Panc1 (cell line): ENCODE data around the gene ZBTB43. TPM values are rescaled to one million over a fixed set of nuclear protein-coding genes. Genes with fewer than 3 reads are reported as not detected.
"Not testable (repeated sequence)": the region's sequence is repeated elsewhere in the genome, so short reads cannot be mapped to it uniquely, and the experiment has no call there.

Experiments
- ATAC-seq: fragments of 200-7000 bp; cut with Tn5 transposase; 2 replicates; pipeline ENCODE4 v1.9.1; 2020; ENCODE audit warnings: mild to moderate bottlenecking, moderate library complexity
- BruUV-seq: library from RNA; stranded (reverse); fragments of 400-500 nt; replicated peaks from 2 replicates; lab custom pipeline; 2021; lab: Mats Ljungman, UMichigan
- CTCF ChIA-PET: fragments of 300-600 bp; sonication (Branson Sonifier 250); formaldehyde crosslinking; loops from one replicate; lab custom pipeline; 2022; ENCODE audit warnings: antibody characterized with exemption; lab: Charles Lee
- POLR2A ChIA-PET: fragments of 300-600 bp; sonication (Branson Sonifier 250); formaldehyde crosslinking; loops from one replicate; lab custom pipeline; 2022; ENCODE audit warnings: antibody characterized with exemption; lab: Charles Lee
- DNase-seq: peaks from one replicate; pipeline ENCODE4 v3.0.0-alpha.2; 2010; ENCODE audit warnings: low read depth, low spot score
- H3K27ac ChIP-seq: 2 replicates; pipeline ENCODE4 v1.5.1; 2011; ENCODE audit warnings: mild to moderate bottlenecking, low read length, inconsistent platforms
- H3K27me3 ChIP-seq: fragments of 200-500 bp; sonication (Bioruptor generic); 2 replicates; pipeline ENCODE4 v1.6.0; 2014; ENCODE audit warnings: low read length, inconsistent platforms; ENCODE audit not compliant: control insufficient read depth, insufficient read depth
- H3K36me3 ChIP-seq: fragments of 200-500 bp; sonication (Bioruptor generic); 2 replicates; pipeline ENCODE4 v1.5.1; 2014; ENCODE audit warnings: inconsistent platforms, mild to moderate bottlenecking, low read length, moderate library complexity; ENCODE audit not compliant: control insufficient read depth, insufficient read depth
- H3K4me1 ChIP-seq: 2 replicates; pipeline ENCODE4 v1.5.1; 2011; ENCODE audit warnings: inconsistent platforms, mild to moderate bottlenecking, low read length, moderate library complexity; ENCODE audit not compliant: control insufficient read depth, insufficient read depth
- H3K4me3 ChIP-seq, 2 experiments: 2 replicates each; pipeline ENCODE4 v1.5.1; 2011 to 2012; ENCODE audit warnings: low read depth in 2 of 2, low read length in 2 of 2, mild to moderate bottlenecking in 2 of 2, inconsistent platforms in 1 of 2, moderate library complexity in 1 of 2
- H3K9me3 ChIP-seq: fragments of 200-500 bp; sonication (Bioruptor generic); 2 replicates; pipeline ENCODE4 v1.5.1; 2014; ENCODE audit warnings: low read depth, mild to moderate bottlenecking, inconsistent platforms, low read length, moderate library complexity; ENCODE audit not compliant: control insufficient read depth, insufficient read depth
- CTCF ChIP-seq: fragments of 450-650 bp; IDR thresholded peaks from 2 replicates; pipeline ENCODE4 v1.5.1; 2017; ENCODE audit warnings: mild to moderate bottlenecking
- POLR2AphosphoS5 ChIP-seq: IDR thresholded peaks from 2 replicates; pipeline ENCODE4 v1.6.1; 2012; ENCODE audit warnings: mild to moderate bottlenecking, low read depth, low read length, moderate library complexity
- REST ChIP-seq, 2 experiments: IDR thresholded peaks; 2 replicates each; pipeline ENCODE4 v1.6.1; 2011 to 2012; ENCODE audit warnings: low read depth in 2 of 2, control low read depth in 1 of 2, low read length in 1 of 2, mild to moderate bottlenecking in 1 of 2, moderate library complexity in 1 of 2; ENCODE audit not compliant: insufficient read depth in 1 of 2
- SIN3A ChIP-seq: IDR thresholded peaks from 2 replicates; pipeline ENCODE4 v1.6.1; 2012; ENCODE audit warnings: low read depth, mild to moderate bottlenecking, low read length, moderate library complexity, borderline replicate concordance; ENCODE audit not compliant: insufficient read depth
- TCF7L2 ChIP-seq: IDR thresholded peaks from 2 replicates; pipeline ENCODE4 v1.6.1; 2011; ENCODE audit warnings: mild to moderate bottlenecking, low read depth, low read length, inconsistent platforms
- in situ Hi-C: cut with HindIII; loops from 2 replicates; pipeline ENCODE4 v1.10.0; 2016; ENCODE audit warnings: low sequenced_read_pairs, low pct_unique_long_range_greater_than_20kb
- intact Hi-C: fragments of 100-400 bp; cut with micrococcal nuclease; formaldehyde crosslinking; loops from one replicate; pipeline ENCODE4 v1.10.0; 2022; ENCODE audit not compliant: unreplicated experiment
- total RNA-seq: library from RNA; stranded (reverse); gene quantifications from one replicate; pipeline ENCODE4 v1.2.1, GENCODE V29; 2021; ENCODE audit not compliant: unreplicated experiment

ZBTB43 gene
- total RNA-seq, 1 experiment from 2014 or later: 9.7 TPM

DNA sequence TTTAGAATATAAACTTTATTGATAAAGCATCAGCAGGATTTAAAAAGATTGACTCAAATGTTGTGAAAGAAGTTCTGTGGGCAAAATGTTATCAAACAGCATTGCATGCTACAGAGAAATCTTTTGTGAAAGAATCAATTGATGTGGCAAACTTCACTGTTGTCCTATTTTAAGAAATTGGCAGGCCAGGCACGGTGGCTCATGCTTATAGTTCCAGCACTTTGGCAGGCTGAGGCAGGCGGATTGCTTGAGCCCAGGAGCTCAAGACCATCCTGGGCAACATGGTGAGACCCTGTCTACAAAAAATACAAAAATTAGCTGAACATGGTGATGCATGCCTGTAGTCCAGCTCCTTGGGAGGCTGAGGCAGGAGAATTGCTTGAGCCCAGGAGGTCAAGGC lies 17.4 kb downstream of the ZBTB43 start:
- no peak for ATAC-seq
- Histone ChIP-seq H3K9me3 (peaks cover 7% of the 10 kb centered on the region; the same call in 1 of the 2 replicates), H3K4me3 (no peak overlapping the region), H3K4me1 (no peaks in the 10 kb centered on the region), H3K27ac (no peak overlapping the region), H3K27me3 (no peaks in the 10 kb centered on the region), H3K36me3 (no peaks in the 10 kb centered on the region; the same call in 1 of the 2 replicates)
- in situ Hi-C loops (no loop called here), intact Hi-C loops (no loop called here)
- ChIA-PET POLR2A (interaction anchor here (0.6 kb wide), 2 partner anchors 16 to 629 kb away, joined by 4 to 11 read pairs; no protein-coding TSS in a partner anchor), CTCF (interaction anchor here (0.6 kb wide), 1 partner anchor 32 kb away, joined by 4 read pairs; no protein-coding TSS in a partner anchor)
- no peak for DNase-seq
- BruUV-seq: no TSS peak
- no peak for TF ChIP-seq REST (IDR thresholded peaks at IDR 0.05; ENCODE audit: insufficient read depth in 1 of 2, low read depth in 2 of 2, low read length in 1 of 2)
- TF ChIP-seq TCF7L2: no peak
- TF ChIP-seq CTCF: no peak
- TF ChIP-seq POLR2AphosphoS5: no peak
- no peak for TF ChIP-seq SIN3A

DNA sequence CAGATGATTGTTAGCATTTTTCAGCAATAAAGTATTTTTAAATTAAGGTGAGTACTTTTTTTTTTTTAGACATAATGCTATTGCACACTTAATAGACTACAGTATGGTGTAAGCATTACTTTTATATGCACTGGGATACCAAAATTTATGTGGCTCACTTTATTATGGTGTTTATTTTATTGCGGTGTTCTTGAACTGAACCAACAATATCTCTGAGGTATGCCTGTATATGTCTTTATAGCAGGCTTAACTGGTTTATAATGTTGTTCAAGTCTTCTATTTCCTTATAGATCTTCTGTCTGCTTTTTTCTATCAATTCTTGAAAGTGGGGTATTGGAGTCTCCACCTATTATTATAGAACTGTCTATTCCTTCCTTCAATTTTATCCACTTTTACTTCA lies 18.0 kb downstream of the ZBTB43 start:
- Histone ChIP-seq H3K36me3 (no peaks in the 10 kb centered on the region; the same call in 1 of the 2 replicates), H3K27ac (no peak overlapping the region), H3K27me3 (no peaks in the 10 kb centered on the region), H3K4me3 (no peak overlapping the region), H3K9me3 (peaks cover 7% of the 10 kb centered on the region; the same call in 1 of the 2 replicates), H3K4me1 (no peaks in the 10 kb centered on the region)
- no TSS peak for BruUV-seq
- in situ Hi-C loops (no loop called here), intact Hi-C loops (no loop called here)
- TF ChIP-seq SIN3A: no peak
- no peak for TF ChIP-seq POLR2AphosphoS5
- CTCF ChIA-PET: no interaction called here
- no peak for ATAC-seq
- POLR2A ChIA-PET: no interaction called here
- DNase-seq: no peak

DNA sequence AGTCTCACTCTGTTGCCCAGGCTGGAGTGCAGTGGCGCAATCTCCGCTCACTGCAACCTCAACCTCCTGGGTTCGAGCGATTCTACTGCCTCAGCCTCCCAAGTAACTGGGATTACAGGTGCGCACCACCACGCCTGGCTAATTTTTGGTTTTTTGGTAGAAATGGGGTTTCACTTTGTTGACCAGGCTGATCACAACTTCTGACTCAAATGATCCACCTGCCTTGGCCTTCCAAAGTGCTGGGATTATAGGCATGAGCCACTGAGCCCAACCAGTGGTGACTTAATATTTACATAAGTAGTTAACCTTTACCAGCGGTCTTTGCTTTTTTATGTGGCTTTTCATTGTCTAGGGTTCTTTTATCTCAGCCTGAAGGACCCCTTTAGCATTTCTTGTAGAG lies 19.2 kb downstream of the ZBTB43 start:
- intact Hi-C loops, ATAC-seq, CTCF ChIA-PET, H3K4me1 ChIP-seq, H3K36me3 ChIP-seq, H3K27me3 ChIP-seq, H3K4me3 ChIP-seq, DNase-seq, BruUV-seq, H3K9me3 ChIP-seq, in situ Hi-C loops, H3K27ac ChIP-seq: not testable (repeated sequence)
- POLR2A ChIA-PET: interaction anchor here (0.6 kb wide), 1 partner anchor 113 kb away, joined by 6 read pairs; no protein-coding TSS in a partner anchor
